ENCODE measurements around the gene CDC42.
"Not testable (repeated sequence)": the region's sequence is repeated elsewhere in the genome, so short reads cannot be mapped to it uniquely, and the experiment has no call there.

DNA sequence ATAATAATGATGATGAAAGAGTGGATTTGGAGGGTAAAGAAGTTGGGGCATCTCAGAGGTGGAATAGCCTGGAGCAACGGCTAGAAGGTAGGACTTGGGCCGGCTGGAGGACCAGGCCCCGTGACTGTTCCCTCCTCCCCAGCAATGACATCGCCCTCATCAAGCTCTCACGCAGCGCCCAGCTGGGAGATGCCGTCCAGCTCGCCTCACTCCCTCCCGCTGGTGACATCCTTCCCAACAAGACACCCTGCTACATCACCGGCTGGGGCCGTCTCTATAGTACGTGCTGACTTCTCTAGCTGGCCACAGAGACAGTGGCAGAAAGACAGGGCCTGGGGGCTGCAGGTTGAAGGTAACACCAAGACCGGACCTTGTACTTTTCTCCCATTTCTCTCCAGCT lies 45.8 kb upstream of the CDC42 start:
- not testable (repeated sequence) for TF ChIP-seq ZNF274 (IDR thresholded peaks at IDR 0.05; ENCODE audit: low read depth, low read length); POLR2A (IDR thresholded peaks at IDR 0.05; ENCODE audit: borderline replicate concordance, extremely low read depth, insufficient read depth, insufficient read length); EZH2phosphoT487 (IDR thresholded peaks at IDR 0.05; ENCODE audit: borderline replicate concordance); SIN3A (IDR thresholded peaks at IDR 0.05; ENCODE audit: low read depth); POLR2AphosphoS5 (IDR thresholded peaks at IDR 0.05; ENCODE audit: low read depth, low read length); REST (IDR thresholded peaks at IDR 0.05; ENCODE audit: low read depth); SP1 (IDR thresholded peaks at IDR 0.05; ENCODE audit: low read depth); CTCF (IDR thresholded peaks at IDR 0.05 in 2 of 3, conservative IDR thresholded peaks at IDR 0.05 in 1 of 3; ENCODE audit: borderline replicate concordance in 1 of 3, insufficient read depth in 1 of 3, low read depth in 2 of 3, low read length in 2 of 3); EZH2 (IDR thresholded peaks at IDR 0.05)
